B cell (primary cell): Measurements from ENCODE around the gene ESRRA. TPM values are rescaled to one million over a fixed set of nuclear protein-coding genes. Genes with fewer than 3 reads are reported as not detected.

Experiments used
- ATAC-seq: fragments of 200-7000 bp; cut with Tn5 transposase; one replicate; pipeline ENCODE4 v1.10.0; 2021; ENCODE audit warnings: low read depth, mild to moderate bottlenecking, moderate number of reproducible peaks, moderate library complexity
- CTCF ChIA-PET: fragments of 350-600 bp; sonication (Branson Sonifier 250); formaldehyde crosslinking; loops from one replicate; lab custom pipeline; 2021; ENCODE audit warnings: antibody characterized with exemption, inconsistent platforms; lab: Charles Lee
- POLR2A ChIA-PET: fragments of 350-600 bp; sonication (Branson Sonifier 250); formaldehyde crosslinking; loops from one replicate; lab custom pipeline; 2021; ENCODE audit warnings: antibody characterized with exemption; lab: Charles Lee
- DNase-seq: peaks from one replicate; pipeline ENCODE4 v3.0.0; 2013
- H2AFZ ChIP-seq: 2 replicates; pipeline ENCODE4 v1.6.1; 2012; ENCODE audit warnings: mild to moderate bottlenecking, low read depth, low read length; ENCODE audit not compliant: insufficient read depth, poor library complexity, severe bottlenecking
- H3K27ac ChIP-seq, 2 donors: 1 replicate in 1 of 2; 2 replicates in 1 of 2; pipeline ENCODE4 v1.5.1; 2012 to 2013; ENCODE audit warnings: low read length in 2 of 2, mild to moderate bottlenecking in 2 of 2, moderate library complexity in 1 of 2
- H3K27me3 ChIP-seq, 4 experiments: fragments of 200-600 bp in 1 of 4; sonication (generic) in 1 of 4; replicated peaks in 1 of 4; 1 replicate in 2 of 4; 2 replicates in 2 of 4; pipeline versions ENCODE4 v1.6.1 to v1.7.0; 2013 to 2016; ENCODE audit warnings: low read length in 3 of 4, mild to moderate bottlenecking in 2 of 4, mixed read lengths in 1 of 4, moderate library complexity in 1 of 4; ENCODE audit not compliant: insufficient read depth in 4 of 4, control insufficient read depth in 3 of 4; ENCODE audit errors: control extremely low read depth in 1 of 4
- H3K36me3 ChIP-seq, 2 experiments: replicated peaks in 1 of 2; 1 replicate in 1 of 2; 2 replicates in 1 of 2; pipeline versions ENCODE4 v1.6.1 to v1.7.1; 2013; ENCODE audit warnings: low read length in 1 of 2; ENCODE audit not compliant: insufficient read depth in 2 of 2, control insufficient read depth in 1 of 2; ENCODE audit errors: control extremely low read depth in 1 of 2, extremely low read depth in 1 of 2
- H3K4me1 ChIP-seq, 2 donors: fragments of 200-600 bp in 1 of 2; sonication (generic) in 1 of 2; 1 replicate in 1 of 2; 2 replicates in 1 of 2; pipeline versions ENCODE4 v1.5.1 to v1.6.1; 2013 to 2017; ENCODE audit warnings: low read length in 2 of 2; ENCODE audit not compliant: control insufficient read depth in 2 of 2, insufficient read depth in 2 of 2
- H3K4me2 ChIP-seq: replicated peaks from 2 replicates; pipeline ENCODE3; 2012; ENCODE audit warnings: mild to moderate bottlenecking, low read depth, low read length; ENCODE audit not compliant: poor library complexity, severe bottlenecking
- H3K4me3 ChIP-seq, 5 experiments: fragments of 200-600 bp in 1 of 5; sonication (generic) in 1 of 5; 1 replicate in 3 of 5; 2 replicates in 2 of 5; pipeline versions ENCODE4 v1.5.1 to v1.7.0; 2011 to 2016; ENCODE audit warnings: low read length in 4 of 5, mild to moderate bottlenecking in 4 of 5, low read depth in 2 of 5, control low read depth in 1 of 5, moderate library complexity in 1 of 5; ENCODE audit not compliant: insufficient read depth in 1 of 5; ENCODE audit errors: control extremely low read depth in 1 of 5, extremely low read depth in 1 of 5
- H3K79me2 ChIP-seq: fragments of 200-600 bp; sonication (generic); one replicate; pipeline ENCODE4 v1.6.0; 2016; ENCODE audit warnings: low read length; ENCODE audit not compliant: control insufficient read depth, insufficient read depth
- H3K9ac ChIP-seq: fragments of 200-600 bp; sonication (generic); 2 replicates; pipeline ENCODE4 v1.6.1; 2017; ENCODE audit warnings: mild to moderate bottlenecking, low read length, moderate library complexity
- H3K9me3 ChIP-seq, 3 donors: one replicate each; pipeline versions ENCODE4 v1.6.1 to v1.7.1; 2013; ENCODE audit warnings: low read length in 2 of 3; ENCODE audit not compliant: control insufficient read depth in 2 of 3, insufficient read depth in 1 of 3; ENCODE audit errors: control extremely low read depth in 1 of 3
- H4K20me1 ChIP-seq: 2 replicates; pipeline ENCODE4 v1.6.0; 2012; ENCODE audit warnings: mild to moderate bottlenecking, low read length; ENCODE audit not compliant: insufficient read depth, control insufficient read depth, poor library complexity, severe bottlenecking
- H3K27ac Mint-ChIP-seq: one replicate; pipeline ENCODE4 v1.8.0; 2021; ENCODE audit warnings: mixed read lengths
- H3K27me3 Mint-ChIP-seq: one replicate; pipeline ENCODE4 v1.8.0; 2021; ENCODE audit warnings: mixed read lengths
- H3K4me1 Mint-ChIP-seq: one replicate; pipeline ENCODE4 v1.8.0; 2021; ENCODE audit warnings: mixed read lengths
- H3K4me3 Mint-ChIP-seq: one replicate; pipeline ENCODE4 v1.8.0; 2021; ENCODE audit warnings: mixed read lengths
- H3K9me3 Mint-ChIP-seq: one replicate; pipeline ENCODE4 v1.8.0; 2022; ENCODE audit warnings: mixed read lengths; ENCODE audit not compliant: insufficient read depth
- EZH2 ChIP-seq: IDR thresholded peaks from 2 replicates; pipeline ENCODE4 v1.6.1; 2012; ENCODE audit warnings: borderline replicate concordance, low read depth, mild to moderate bottlenecking, moderate library complexity, low read length; ENCODE audit not compliant: insufficient read depth, poor library complexity, severe bottlenecking
- WGBS: methylation state at CpG from one replicate; pipeline ENCODE4 v1.1.5; 2013; ENCODE audit warnings: missing lambda C conversion rate; ENCODE audit not compliant: insufficient coverage; 5-methylcytosine and 5-hydroxymethylcytosine counted together
- intact Hi-C: fragments of 100-400 bp; cut with micrococcal nuclease; formaldehyde crosslinking; loops from one replicate; pipeline ENCODE4 v1.10.0; 2022
- polyA plus RNA-seq: library from polyadenylated mRNA; depleted of rRNA; stranded (reverse); fragments of >200 nt; gene quantifications from 2 replicates; pipeline ENCODE4 v1.2.3, GENCODE V29; 2012
- total RNA-seq, 2 donors: library from RNA; stranded (reverse); fragments of 120-200 nt in 1 of 2; gene quantifications; 1 replicate in 1 of 2; 2 replicates in 1 of 2; pipeline versions ENCODE4 v1.2.3 to v1.2.4, GENCODE V29; 2013 to 2022
- TF ChIP-seq, protein P1 (sequence below): fragments of 200-600 bp; IDR thresholded peaks from one replicate; pipeline ENCODE4 v1.8.0; 2022; ENCODE audit warnings: antibody characterized with exemption, mild to moderate bottlenecking

Gene ESRRA
- total and polyA plus RNA-seq, 2 donors (not counting 1 experiment from before 2014, with no cell fraction given) = 16.3 to 39.6 TPM

DNA sequence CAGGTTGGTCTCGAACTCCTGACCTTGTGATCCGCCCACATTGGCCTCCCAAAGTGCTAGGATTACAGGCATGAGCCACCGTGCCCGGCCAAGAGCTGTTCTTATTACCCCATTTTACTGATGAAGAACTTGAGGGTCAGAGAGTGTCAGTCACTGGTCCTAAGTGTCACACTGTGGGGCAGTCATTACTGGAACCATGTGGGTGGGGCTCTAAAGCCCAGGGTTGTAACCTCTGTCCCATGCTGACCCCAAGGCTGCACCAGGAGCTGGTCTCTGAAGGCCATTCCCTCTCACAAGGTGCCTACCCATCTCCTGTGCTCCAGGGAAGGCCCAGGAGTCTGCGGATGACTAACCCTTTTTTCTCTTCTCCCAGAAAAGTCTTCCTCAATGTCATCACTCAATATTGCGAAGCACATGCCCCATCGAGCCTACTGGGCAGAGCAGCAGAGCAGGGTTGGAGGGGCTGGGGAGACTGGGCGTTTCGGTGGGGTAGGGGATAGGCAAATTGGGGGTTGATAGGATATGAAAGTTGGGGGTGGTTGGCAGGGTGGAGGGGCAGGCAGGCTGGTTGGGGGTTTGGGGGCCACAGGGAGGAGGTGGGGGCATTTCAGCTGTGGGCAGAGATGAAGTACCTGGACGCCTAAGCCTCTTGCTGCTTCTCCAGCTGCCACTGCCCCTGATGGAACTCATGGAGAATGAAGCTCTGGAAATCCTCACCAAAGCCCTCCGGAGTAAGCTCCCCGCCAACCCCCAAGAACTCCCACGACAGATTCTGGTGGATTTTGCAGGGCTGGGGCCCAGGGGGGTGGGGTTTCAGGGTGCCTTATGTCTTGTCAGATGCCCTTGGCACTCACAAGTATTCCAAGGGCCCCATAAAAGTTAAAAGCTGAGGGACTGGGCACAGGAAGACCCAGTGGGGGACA, 2.0 kb upstream of the ESRRA start:
- H2AFZ ChIP-seq = no peak overlapping the region
- H3K4me2 ChIP-seq = peak overlapping the region; percentile 97
- Mint-ChIP-seq H3K4me3 (peak overlapping the region; percentile 44), H3K27me3 (peaks cover 14% of the 10 kb centered on the region), H3K4me1 (peaks cover 36% of the 10 kb centered on the region), H3K27ac (no peak overlapping the region), H3K9me3 (no peaks in the 10 kb centered on the region)
- peaks cover 25% of the 10 kb centered on the region for H3K79me2 ChIP-seq
- peak overlapping the region; percentile 87 for H3K9ac ChIP-seq
- peaks cover 32 to 54% of the 10 kb centered on the region in 2 donors for H3K4me1 ChIP-seq
- CTCF ChIA-PET = interaction anchor here (0.7 to 5.8 kb wide), 25 partner anchors 13 to 1550 kb away, joined by 3 to 243 read pairs (median 6); partner anchors contain the start of genes BAD, CCDC88B, FERMT3 and GPR137
- ATAC-seq (no peak), DNase-seq (no peak)
- intact Hi-C loops = loop anchor here (1.0 to 10.0 kb wide), 3 partner anchors 52 to 469 kb away; partner anchors contain the start of genes MARK2 and PLCB3
- H3K4me3 ChIP-seq = no peak overlapping the region
- H3K36me3 ChIP-seq = peaks cover 0 to 6% of the 10 kb centered on the region in 2 experiments
- peaks cover 0 to 43% (median 19%) of the 10 kb centered on the region in 4 experiments for H3K27me3 ChIP-seq
- H3K27ac ChIP-seq = peak overlapping the region in 1 of 2 donors; percentile 94
- POLR2A ChIA-PET = interaction anchor here (0.7 to 3.5 kb wide), 7 partner anchors 14 to 118 kb away, joined by 3 to 21 read pairs (median 7); partner anchors contain the start of genes FERMT3, PRDX5, STIP1 and TRMT112
- TF ChIP-seq, protein P1, sequence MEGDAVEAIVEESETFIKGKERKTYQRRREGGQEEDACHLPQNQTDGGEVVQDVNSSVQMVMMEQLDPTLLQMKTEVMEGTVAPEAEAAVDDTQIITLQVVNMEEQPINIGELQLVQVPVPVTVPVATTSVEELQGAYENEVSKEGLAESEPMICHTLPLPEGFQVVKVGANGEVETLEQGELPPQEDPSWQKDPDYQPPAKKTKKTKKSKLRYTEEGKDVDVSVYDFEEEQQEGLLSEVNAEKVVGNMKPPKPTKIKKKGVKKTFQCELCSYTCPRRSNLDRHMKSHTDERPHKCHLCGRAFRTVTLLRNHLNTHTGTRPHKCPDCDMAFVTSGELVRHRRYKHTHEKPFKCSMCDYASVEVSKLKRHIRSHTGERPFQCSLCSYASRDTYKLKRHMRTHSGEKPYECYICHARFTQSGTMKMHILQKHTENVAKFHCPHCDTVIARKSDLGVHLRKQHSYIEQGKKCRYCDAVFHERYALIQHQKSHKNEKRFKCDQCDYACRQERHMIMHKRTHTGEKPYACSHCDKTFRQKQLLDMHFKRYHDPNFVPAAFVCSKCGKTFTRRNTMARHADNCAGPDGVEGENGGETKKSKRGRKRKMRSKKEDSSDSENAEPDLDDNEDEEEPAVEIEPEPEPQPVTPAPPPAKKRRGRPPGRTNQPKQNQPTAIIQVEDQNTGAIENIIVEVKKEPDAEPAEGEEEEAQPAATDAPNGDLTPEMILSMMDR = no peak
- no peak for TF ChIP-seq EZH2
- peaks cover 30% of the 10 kb centered on the region for H4K20me1 ChIP-seq
- H3K9me3 ChIP-seq = peaks cover 0 to 20% (median 0%) of the 10 kb centered on the region in 3 donors
- 84% methylated on average over 5 of the region's 13 CpGs for WGBS
